Skin of body (tissue), 2 donors: ENCODE data around the gene PARP6. TPM values are rescaled to one million over a fixed set of nuclear protein-coding genes. Genes with fewer than 3 reads are reported as not detected.
"Not testable (repeated sequence)": the region's sequence is repeated elsewhere in the genome, so short reads cannot be mapped to it uniquely, and the experiment has no call there.

Source experiments
- DNase-seq: peaks from one replicate; lab custom pipeline; 2025; lab: John Stamatoyannopoulos, UW
- total RNA-seq: library from RNA; depleted of rRNA; stranded (reverse); fragments of >200 nt; gene quantifications from one replicate; pipeline ENCODE4 v1.2.3, GENCODE V29; 2014

Gene PARP6
- total RNA-seq, 1 donor from 2014 or later = 35.0 TPM

- no peak for DNase-seq
Observed at GRCh38 chr15:72281713-72282112, 9.4 kb upstream of the PARP6 start.

- no peak for DNase-seq
Observed at GRCh38 chr15:72280751-72281150, 8.4 kb upstream of the PARP6 start.

GRCh38 chr15:72278737-72279136 lies 6.4 kb upstream of the PARP6 start:
- no peak for DNase-seq

- DNase-seq = no peak
Observed at GRCh38 chr15:72276326-72276700, 4.0 kb upstream of the PARP6 start.

GRCh38 chr15:72275635-72276325 lies 3.4 kb upstream of the PARP6 start:
- not testable (repeated sequence) for DNase-seq

- no peak for DNase-seq
Observed at GRCh38 chr15:72272997-72273352, 621 bp upstream of the PARP6 start.

- DNase-seq = no peak
Observed at GRCh38 chr15:72271895-72272212, 500 bp downstream of the PARP6 start.

GRCh38 chr15:72271221-72271620 lies 1.1 kb downstream of the PARP6 start:
- no peak for DNase-seq

- no peak for DNase-seq
Observed at GRCh38 chr15:72269739-72270138, 2.6 kb downstream of the PARP6 start.

- no peak for DNase-seq
Observed at GRCh38 chr15:72265031-72265430, 7.3 kb downstream of the PARP6 start.

GRCh38 chr15:72252663-72253299 lies 19.6 kb downstream of the PARP6 start:
- DNase-seq = no peak

- DNase-seq = no peak
Observed at GRCh38 chr15:72249142-72249810, 23.1 kb downstream of the PARP6 start.

GRCh38 chr15:72248514-72248913 lies 23.8 kb downstream of the PARP6 start:
- DNase-seq = no peak

GRCh38 chr15:72242775-72243370 lies 29.5 kb downstream of the PARP6 start:
- DNase-seq = no peak

- DNase-seq = no peak
Observed at GRCh38 chr15:72239652-72240051, 32.7 kb downstream of the PARP6 start.

- DNase-seq = no peak
Observed at GRCh38 chr15:72238586-72238985, 33.8 kb downstream of the PARP6 start.

- DNase-seq = no peak
Observed at GRCh38 chr15:72237853-72238224, 34.5 kb downstream of the PARP6 start.

- no peak for DNase-seq
Observed at GRCh38 chr15:72237029-72237852, 35.1 kb downstream of the PARP6 start.

GRCh38 chr15:72236381-72237003 lies 35.9 kb downstream of the PARP6 start:
- DNase-seq = no peak

- DNase-seq = no peak
Observed at GRCh38 chr15:72235298-72235697, 37.1 kb downstream of the PARP6 start.

- no peak for DNase-seq
Observed at GRCh38 chr15:72233769-72234168, 38.6 kb downstream of the PARP6 start.
